H1 (cell line): ENCODE measurements around the gene BCAR1. TPM values are rescaled to one million over a fixed set of nuclear protein-coding genes. Genes with fewer than 3 reads are reported as not detected.

Experiments
- CTCF ChIA-PET: fragments of 300-600 bp; sonication (Branson Sonifier 250); formaldehyde crosslinking; loops from one replicate; lab custom pipeline; 2021; ENCODE audit not compliant: partially characterized antibody; lab: Charles Lee
- POLR2A ChIA-PET: fragments of 300-600 bp; sonication (Branson Sonifier 250); formaldehyde crosslinking; loops from one replicate; lab custom pipeline; 2021; ENCODE audit warnings: inconsistent platforms; ENCODE audit not compliant: partially characterized antibody; lab: Charles Lee
- DNase-seq, 2 experiments: peaks; one replicate each; pipeline versions ENCODE4 v3.0.0 to v3.0.0-alpha.2; 2010 to 2022; ENCODE audit warnings: low spot score in 2 of 2, low read depth in 1 of 2, mixed read lengths in 1 of 2
- FAIRE-seq: peaks from 2 replicates; lab custom pipeline; 2011; peaks lifted over from hg19 to GRCh38; lab: Jason Lieb, UNC
- H2AFZ ChIP-seq: 2 replicates; pipeline ENCODE4 v1.8.1; 2012; ENCODE audit warnings: low read length, inconsistent platforms
- H2AK5ac ChIP-seq: 2 replicates; pipeline ENCODE4 v1.6.1; 2013; ENCODE audit warnings: low read depth, low read length
- H2BK120ac ChIP-seq: replicated peaks from 2 replicates; pipeline ENCODE3; 2013; ENCODE audit warnings: low read depth, low read length, inconsistent platforms
- H2BK12ac ChIP-seq: 2 replicates; pipeline ENCODE4 v1.6.1; 2013; ENCODE audit warnings: low read depth, low read length
- H2BK15ac ChIP-seq: 2 replicates; pipeline ENCODE4 v1.6.1; 2013; ENCODE audit warnings: low read length
- H2BK20ac ChIP-seq: 2 replicates; pipeline ENCODE4 v1.6.1; 2013; ENCODE audit warnings: low read length
- H2BK5ac ChIP-seq: 2 replicates; pipeline ENCODE4 v1.6.1; 2013; ENCODE audit warnings: low read depth, low read length
- H3K14ac ChIP-seq: 2 replicates; pipeline ENCODE4 v1.6.1; 2013; ENCODE audit warnings: inconsistent platforms; ENCODE audit not compliant: insufficient read length
- H3K18ac ChIP-seq: 2 replicates; pipeline ENCODE4 v1.6.1; 2013; ENCODE audit warnings: low read length; ENCODE audit errors: extremely low read depth
- H3K23ac ChIP-seq: 2 replicates; pipeline ENCODE4 v1.6.1; 2013; ENCODE audit warnings: inconsistent platforms; ENCODE audit not compliant: insufficient read length
- H3K23me2 ChIP-seq: 2 replicates; pipeline ENCODE4 v1.6.1; 2013; ENCODE audit warnings: low read depth, low read length
- H3K27ac ChIP-seq: 2 replicates; pipeline ENCODE4 v1.6.1; 2011; ENCODE audit warnings: low read depth, low read length, inconsistent platforms
- H3K27me3 ChIP-seq, 4 experiments: replicated peaks in 1 of 4; 1 replicate in 1 of 4; 2 replicates in 3 of 4; pipeline versions ENCODE4 v1.6.1 to v1.8.1; 2011 to 2013; ENCODE audit warnings: low read length in 3 of 4, mild to moderate bottlenecking in 3 of 4, inconsistent platforms in 2 of 4, mixed read lengths in 2 of 4, moderate library complexity in 1 of 4; ENCODE audit not compliant: control insufficient read depth in 3 of 4, insufficient read depth in 3 of 4; ENCODE audit errors: extremely low read depth in 1 of 4
- H3K36me3 ChIP-seq, 4 experiments: 2 replicates each; pipeline versions ENCODE4 v1.6.1 to v1.8.1; 2011 to 2013; ENCODE audit warnings: mild to moderate bottlenecking in 4 of 4, low read length in 3 of 4, moderate library complexity in 2 of 4, control low read depth in 1 of 4, inconsistent platforms in 1 of 4; ENCODE audit not compliant: insufficient read depth in 4 of 4, control insufficient read depth in 2 of 4
- H3K4ac ChIP-seq: replicated peaks from 2 replicates; pipeline ENCODE3; 2013; ENCODE audit warnings: low read length, low read depth, mixed read lengths, inconsistent platforms; ENCODE audit not compliant: insufficient read length
- H3K4me1 ChIP-seq, 4 experiments: replicated peaks in 1 of 4; 1 replicate in 1 of 4; 2 replicates in 3 of 4; pipeline versions ENCODE4 v1.6.1 to v1.8.1; 2011 to 2013; ENCODE audit warnings: low read length in 3 of 4, inconsistent platforms in 2 of 4, mixed read lengths in 1 of 4; ENCODE audit not compliant: insufficient read depth in 4 of 4, control insufficient read depth in 3 of 4
- H3K4me2 ChIP-seq, 2 experiments: 2 replicates each; pipeline versions ENCODE4 v1.6.1 to v1.8.1; 2011 to 2013; ENCODE audit warnings: low read depth in 2 of 2, low read length in 2 of 2, control low read depth in 1 of 2, inconsistent platforms in 1 of 2, mild to moderate bottlenecking in 1 of 2; ENCODE audit not compliant: insufficient read depth in 1 of 2
- H3K4me3 ChIP-seq, 4 experiments: fragments of 200-600, 300-600 bp in 1 of 4; sonication (generic), shearing (Covaris generic), sonication (Bioruptor Twin) in 1 of 4; 2 replicates each; pipeline versions ENCODE4 v1.5.1 to v1.8.1; 2011 to 2016; ENCODE audit warnings: low read length in 4 of 4, low read depth in 3 of 4, control low read depth in 2 of 4, inconsistent platforms in 2 of 4, mild to moderate bottlenecking in 2 of 4, mixed read lengths in 1 of 4, moderate library complexity in 1 of 4; ENCODE audit not compliant: insufficient read depth in 2 of 4; ENCODE audit errors: extremely low read depth in 1 of 4
- H3K56ac ChIP-seq: replicated peaks from 2 replicates; pipeline ENCODE3; 2013; ENCODE audit warnings: low read depth, mild to moderate bottlenecking, mixed read lengths, low read length, inconsistent platforms; ENCODE audit not compliant: insufficient read length
- H3K79me1 ChIP-seq: 2 replicates; pipeline ENCODE4 v1.6.1; 2013; ENCODE audit warnings: low read depth, low read length, control low read depth
- H3K79me2 ChIP-seq, 2 experiments: 2 replicates each; pipeline versions ENCODE4 v1.6.1 to v1.8.1; 2012 to 2013; ENCODE audit warnings: low read length in 2 of 2, mild to moderate bottlenecking in 2 of 2, inconsistent platforms in 1 of 2; ENCODE audit not compliant: insufficient read depth in 2 of 2, control insufficient read depth in 1 of 2
- H3K9ac ChIP-seq, 4 experiments: replicated peaks in 1 of 4; 1 replicate in 1 of 4; 2 replicates in 3 of 4; pipeline versions ENCODE4 v1.6.1 to v1.8.1; 2011 to 2013; ENCODE audit warnings: low read depth in 3 of 4, low read length in 3 of 4, control low read depth in 2 of 4, mild to moderate bottlenecking in 2 of 4, moderate library complexity in 2 of 4, inconsistent platforms in 1 of 4; ENCODE audit errors: extremely low read depth in 1 of 4
- H3K9me3 ChIP-seq, 2 experiments: 2 replicates each; pipeline versions ENCODE4 v1.6.1 to v1.8.1; 2012 to 2013; ENCODE audit warnings: mild to moderate bottlenecking in 2 of 2, moderate library complexity in 2 of 2, control low read depth in 1 of 2, inconsistent platforms in 1 of 2, low read depth in 1 of 2, low read length in 1 of 2, mixed read lengths in 1 of 2; ENCODE audit not compliant: insufficient read depth in 2 of 2
- H4K20me1 ChIP-seq, 2 experiments: replicated peaks in 1 of 2; 2 replicates each; pipeline versions ENCODE3 to v1.8.1; 2011 to 2013; ENCODE audit warnings: inconsistent platforms in 2 of 2, low read length in 2 of 2, mild to moderate bottlenecking in 1 of 2; ENCODE audit not compliant: insufficient read depth in 2 of 2, control insufficient read depth in 1 of 2
- H4K5ac ChIP-seq: 2 replicates; pipeline ENCODE4 v1.6.1; 2013; ENCODE audit warnings: low read length, low read depth, mixed read lengths, inconsistent platforms; ENCODE audit not compliant: insufficient read length
- H4K8ac ChIP-seq: 2 replicates; pipeline ENCODE4 v1.8.0; 2013; ENCODE audit warnings: mild to moderate bottlenecking, moderate library complexity, low read length, inconsistent platforms; ENCODE audit not compliant: insufficient read depth; ENCODE audit errors: extremely low read depth
- H4K91ac ChIP-seq: replicated peaks from 2 replicates; pipeline ENCODE3; 2013; ENCODE audit warnings: low read length, mixed read lengths, inconsistent platforms; ENCODE audit not compliant: insufficient read length
- BCL11A ChIP-seq, 2 experiments: IDR thresholded peaks; one replicate each; pipeline ENCODE4 v1.6.1; 2011; ENCODE audit warnings: low read depth in 2 of 2, low read length in 2 of 2, mild to moderate bottlenecking in 2 of 2
- CTBP2 ChIP-seq: IDR thresholded peaks from 2 replicates; pipeline ENCODE4 v1.7.0; 2011; ENCODE audit warnings: borderline replicate concordance, mild to moderate bottlenecking, moderate library complexity, mixed read lengths, low read length; ENCODE audit not compliant: insufficient read depth, insufficient read length
- EP300 ChIP-seq, 2 experiments: IDR thresholded peaks; 1 replicate in 1 of 2; 2 replicates in 1 of 2; pipeline ENCODE4 v1.6.1; 2011 to 2012; ENCODE audit warnings: low read depth in 2 of 2, low read length in 2 of 2, mild to moderate bottlenecking in 2 of 2, borderline replicate concordance in 1 of 2, inconsistent platforms in 1 of 2, moderate library complexity in 1 of 2
- HDAC6 ChIP-seq: IDR thresholded peaks from one replicate; pipeline ENCODE4 v1.7.1; 2012; ENCODE audit warnings: low read depth, mild to moderate bottlenecking, inconsistent platforms, low read length, moderate library complexity
- KDM5A ChIP-seq: fragments of 200-600 bp; IDR thresholded peaks from 2 replicates; pipeline ENCODE4 v1.7.1; 2012; ENCODE audit warnings: mild to moderate bottlenecking, low read length, inconsistent platforms, mixed read lengths
- RAD21 ChIP-seq, 2 experiments: IDR thresholded peaks in 1 of 2; conservative IDR thresholded peaks in 1 of 2; 2 replicates each; pipeline ENCODE4 v1.6.1; 2011; ENCODE audit warnings: low read depth in 2 of 2, low read length in 2 of 2, improper control_type of control experiment in 1 of 2, inconsistent platforms in 1 of 2, mild to moderate bottlenecking in 1 of 2, moderate library complexity in 1 of 2
- RNF2 ChIP-seq: fragments of 200-900, 300-1000 bp; sonication (generic); IDR thresholded peaks from 2 replicates; pipeline ENCODE4 v1.7.1; 2016; ENCODE audit warnings: borderline replicate concordance, low read depth, mild to moderate bottlenecking, antibody characterized with exemption, low read length; ENCODE audit not compliant: poor library complexity, severe bottlenecking; ENCODE audit errors: missing control alignments
- SP1 ChIP-seq: IDR thresholded peaks from 2 replicates; pipeline ENCODE4 v1.6.1; 2011; ENCODE audit warnings: low read depth, low read length
- SUZ12 ChIP-seq: fragments of 200-600 bp; sonication (generic); IDR thresholded peaks from 2 replicates; pipeline ENCODE4 v1.6.1; 2012; ENCODE audit warnings: mild to moderate bottlenecking, inconsistent platforms, low read length, moderate library complexity, mixed read lengths
- WGBS, 2 experiments: shearing (Covaris generic) in 1 of 2; methylation state at CpG; one replicate each; pipeline versions ENCODE4 v1.1.6 to v1.1.7; 2013 to 2015; ENCODE audit warnings: low lambda C conversion rate in 2 of 2, mixed read lengths in 2 of 2, inconsistent platforms in 1 of 2, low coverage in 1 of 2, missing lambda C conversion rate in 1 of 2; ENCODE audit not compliant: insufficient replicate concordance in 2 of 2, insufficient coverage in 1 of 2, insufficient read length in 1 of 2; ENCODE audit errors: extremely low coverage in 1 of 2, missing lambda C conversion rate in 1 of 2; 5-methylcytosine and 5-hydroxymethylcytosine counted together
- polyA plus RNA-seq, 7 experiments: library from polyadenylated mRNA; depleted of rRNA in 3 of 7; stranded (reverse) in 5 of 7; unstranded in 2 of 7; fragments of >200 nt in 5 of 7; fragments of 200-250 nt in 2 of 7; gene quantifications; 1 replicate in 5 of 7; 2 replicates in 1 of 7; 4 replicates in 1 of 7; pipeline versions ENCODE4 v1.2.1 to v1.2.3, GENCODE V29; 2011 to 2013; ENCODE audit warnings: missing spikeins in 2 of 7, mixed read lengths in 2 of 7
- total RNA-seq: library from RNA; stranded (reverse); fragmentation: NEBNext Ultra II Directional; extraction: Animal tissue kit (Norgen Biotek cat#: 25700); gene quantifications from 2 replicates; pipeline ENCODE4 v1.2.1, GENCODE V29; 2021
- TF ChIP-seq, protein P1 (sequence below): IDR thresholded peaks from 2 replicates; pipeline ENCODE4 v1.6.1; 2012; ENCODE audit warnings: inconsistent platforms

The BCAR1 gene
- total and polyA plus RNA-seq, 2 of the 8 experiments (the other 6 are each of a cell fraction or from before 2014, with no cell fraction given): 59.8 to 105 TPM

GRCh38 chr16:75197522-75198134, 53.8 kb downstream of the BCAR1 start:
- Histone ChIP-seq H4K91ac (no peak overlapping the region), H3K27ac (no peak overlapping the region), H4K8ac (no peak overlapping the region), H3K9ac (no peak overlapping the region), H3K23me2 (no peaks in the 10 kb centered on the region), H2BK5ac (no peak overlapping the region), H3K79me1 (no peaks in the 10 kb centered on the region), H3K36me3 (no peaks in the 10 kb centered on the region), H3K79me2 (no peaks in the 10 kb centered on the region), H2BK15ac (no peak overlapping the region), H2AK5ac (no peak overlapping the region), H3K4ac (no peak overlapping the region), H2BK12ac (no peak overlapping the region), H4K20me1 (no peaks in the 10 kb centered on the region), H3K4me3 (no peak overlapping the region), H3K14ac (no peak overlapping the region), H3K4me2 (no peak overlapping the region), H2AFZ (peak overlapping the region; percentile 59), H4K5ac (no peak overlapping the region), H2BK20ac (no peak overlapping the region), H3K56ac (no peak overlapping the region), H3K9me3 (no peaks in the 10 kb centered on the region), H2BK120ac (no peak overlapping the region), H3K23ac (no peak overlapping the region), H3K4me1 (peaks cover 0 to 2% (median 0%) of the 10 kb centered on the region in 4 experiments; a peak in 3 of 7 replicates), H3K27me3 (no peaks in the 10 kb centered on the region), H3K18ac (no peak overlapping the region)
- CTCF ChIA-PET: interaction anchor here (1.0 to 10.4 kb wide), 16 partner anchors 11 to 424 kb away, joined by 3 to 157 read pairs (median 6); partner anchors contain the start of gene CTRB1
- FAIRE-seq (no peak), DNase-seq (no peak)
- POLR2A ChIA-PET: interaction anchor here (1.1 kb wide), 1 partner anchor 38 kb away, joined by 3 read pairs; no protein-coding TSS in a partner anchor
- 91% methylated on average over 14 of the region's 14 CpGs; no CpG with 5 or more reads in 1 of the 2 experiments for WGBS, 2 experiments
- TF ChIP-seq CTBP2: no peak
- TF ChIP-seq RAD21 (IDR thresholded peaks at IDR 0.05 in 1 of 2, conservative IDR thresholded peaks at IDR 0.05 in 1 of 2; ENCODE audit: low read depth in 2 of 2, low read length in 2 of 2): 0 out of 4 replicates have a peak, but pooled peaks of 1 of the 2 experiments have one; percentile 17
- no peak for TF ChIP-seq EP300 (IDR thresholded peaks at IDR 0.05; ENCODE audit: borderline replicate concordance in 1 of 2, low read depth in 2 of 2, low read length in 2 of 2)
- TF ChIP-seq SUZ12: no peak
- TF ChIP-seq SP1: peak; percentile 82
- no peak for TF ChIP-seq RNF2
- no peak for TF ChIP-seq BCL11A (IDR thresholded peaks at IDR 0.05; ENCODE audit: low read depth in 2 of 2, low read length in 2 of 2)
- TF ChIP-seq, protein P1, sequence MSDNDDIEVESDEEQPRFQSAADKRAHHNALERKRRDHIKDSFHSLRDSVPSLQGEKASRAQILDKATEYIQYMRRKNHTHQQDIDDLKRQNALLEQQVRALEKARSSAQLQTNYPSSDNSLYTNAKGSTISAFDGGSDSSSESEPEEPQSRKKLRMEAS: no peak
- no peak for TF ChIP-seq KDM5A
- no peak for TF ChIP-seq HDAC6
